GM12878 (cell line): ENCODE results near the gene AAMP. TPM values are rescaled to one million over a fixed set of nuclear protein-coding genes. Genes with fewer than 3 reads are reported as not detected.

Experiments used
- ATAC-seq: fragments of 200-7000 bp; cut with Tn5 transposase; 3 replicates; pipeline ENCODE4 v1.9.1; 2020; ENCODE audit warnings: mild to moderate bottlenecking, moderate library complexity
- BruUV-seq: library from RNA; stranded (reverse); fragments of 400-500 nt; replicated peaks from 2 replicates; lab custom pipeline; 2021; lab: Mats Ljungman, UMichigan
- CTCF ChIA-PET: fragments of 300-600 bp; sonication (Branson Sonifier 250); formaldehyde crosslinking; extraction: SDS; loops from one replicate; lab custom pipeline; 2021; ENCODE audit warnings: inconsistent platforms; lab: Yijun Ruan, JAX
- POLR2A ChIA-PET: fragments of 350-600 bp; formaldehyde crosslinking; extraction: SDS; loops from one replicate; lab custom pipeline; 2021; ENCODE audit warnings: inconsistent platforms; lab: Charles Lee
- RAD21 ChIA-PET: fragments of 300-600 bp; sonication (Branson Sonifier 250); formaldehyde crosslinking; loops from one replicate; lab custom pipeline; 2023; ENCODE audit warnings: antibody characterized with exemption; ENCODE audit not compliant: unreplicated experiment; lab: Charles Lee
- SMC1A ChIA-PET: fragments of 300-600 bp; sonication (Branson Sonifier 250); formaldehyde crosslinking; loops from one replicate; lab custom pipeline; 2023; ENCODE audit not compliant: unreplicated experiment, uncharacterized antibody; lab: Charles Lee
- DNase-seq: peaks from one replicate; pipeline ENCODE4 v3.0.0-alpha.2; 2011; ENCODE audit warnings: low read depth, low spot score
- FAIRE-seq: peaks from 3 replicates; lab custom pipeline; 2011; peaks lifted over from hg19 to GRCh38; lab: Jason Lieb, UNC
- H2AFZ ChIP-seq: 2 replicates; pipeline ENCODE4 v1.6.0; 2011; ENCODE audit warnings: low read depth, low read length, control low read depth; ENCODE audit not compliant: control insufficient read depth
- H3K27ac ChIP-seq: 2 replicates; pipeline ENCODE4 v1.5.1; 2011; ENCODE audit warnings: control low read depth; ENCODE audit not compliant: control insufficient read depth, insufficient read depth
- H3K27me3 ChIP-seq, 2 experiments: replicated peaks in 1 of 2; 2 replicates each; pipeline versions ENCODE4 v1.6.0 to v1.6.1; 2011; ENCODE audit warnings: low read length in 1 of 2; ENCODE audit not compliant: control insufficient read depth in 2 of 2, insufficient read depth in 2 of 2
- H3K36me3 ChIP-seq, 2 experiments: 2 replicates each; pipeline ENCODE4 v1.5.1; 2011; ENCODE audit warnings: low read length in 1 of 2; ENCODE audit not compliant: control insufficient read depth in 2 of 2, insufficient read depth in 2 of 2
- H3K4me1 ChIP-seq: 2 replicates; pipeline ENCODE4 v1.6.1; 2011; ENCODE audit warnings: mild to moderate bottlenecking, low read length, moderate library complexity, mixed read lengths; ENCODE audit not compliant: control insufficient read depth, insufficient read depth
- H3K4me2 ChIP-seq: 2 replicates; pipeline ENCODE4 v1.6.0; 2011; ENCODE audit warnings: control low read depth; ENCODE audit not compliant: control insufficient read depth, insufficient read depth
- H3K4me3 ChIP-seq: fragments of 200-600 bp; sonication (generic); 2 replicates; pipeline ENCODE4 v1.5.1; 2016
- H3K79me2 ChIP-seq: 2 replicates; pipeline ENCODE4 v1.6.0; 2011; ENCODE audit warnings: low read length; ENCODE audit not compliant: control insufficient read depth, insufficient read depth
- H3K9ac ChIP-seq: 2 replicates; pipeline ENCODE4 v1.8.0; 2011; ENCODE audit warnings: low read length, control low read depth, mixed read lengths; ENCODE audit not compliant: control insufficient read depth, insufficient read depth
- H3K9me3 ChIP-seq: replicated peaks from 3 replicates; pipeline ENCODE4 v1.5.1; 2011; ENCODE audit warnings: mild to moderate bottlenecking, low read length; ENCODE audit not compliant: control insufficient read depth, insufficient read depth
- H4K20me1 ChIP-seq: 2 replicates; pipeline ENCODE4 v1.6.0; 2011; ENCODE audit not compliant: control insufficient read depth, insufficient read depth
- BMI1 ChIP-seq: fragments of 450-650 bp; IDR thresholded peaks from 2 replicates; pipeline ENCODE4 v1.6.1; 2016; ENCODE audit warnings: mild to moderate bottlenecking, moderate library complexity, borderline replicate concordance
- FOXM1 ChIP-seq: IDR thresholded peaks from 2 replicates; pipeline ENCODE4 v1.6.1; 2012; ENCODE audit warnings: low read depth, mild to moderate bottlenecking, inconsistent platforms, low read length, moderate library complexity
- JUNB ChIP-seq: IDR thresholded peaks from 2 replicates; pipeline ENCODE4 v1.6.1; 2016; ENCODE audit warnings: antibody characterized with exemption, mild to moderate bottlenecking
- NBN ChIP-seq: fragments of 450-650 bp; IDR thresholded peaks from 2 replicates; pipeline ENCODE4 v1.6.1; 2016
- NR2F1 ChIP-seq: fragments of 450-650 bp; conservative IDR thresholded peaks from 2 replicates; pipeline ENCODE4 v1.6.1; 2017; ENCODE audit warnings: mild to moderate bottlenecking
- PAX8 ChIP-seq: fragments of 450-650 bp; IDR thresholded peaks from 2 replicates; pipeline ENCODE4 v1.6.1; 2017; ENCODE audit warnings: mild to moderate bottlenecking, moderate library complexity
- RAD21 ChIP-seq: IDR thresholded peaks from 2 replicates; pipeline ENCODE4 v1.6.1; 2011; ENCODE audit warnings: mild to moderate bottlenecking, low read depth, low read length, moderate library complexity; ENCODE audit not compliant: insufficient read depth
- RB1 ChIP-seq: fragments of 450-650 bp; formaldehyde crosslinking; IDR thresholded peaks from 2 replicates; pipeline ENCODE4 v1.6.1; 2017; ENCODE audit warnings: mild to moderate bottlenecking, borderline replicate concordance
- SMARCA5 ChIP-seq: fragments of 450-650 bp; IDR thresholded peaks from 2 replicates; pipeline ENCODE4 v1.6.1; 2017; ENCODE audit warnings: mild to moderate bottlenecking
- SRF ChIP-seq, 2 experiments: IDR thresholded peaks; 2 replicates each; pipeline ENCODE4 v1.6.1; 2011; ENCODE audit warnings: low read depth in 2 of 2, low read length in 2 of 2, mild to moderate bottlenecking in 1 of 2, moderate library complexity in 1 of 2
- TCF3 ChIP-seq: IDR thresholded peaks from 2 replicates; pipeline ENCODE4 v1.6.1; 2012; ENCODE audit warnings: low read depth, mild to moderate bottlenecking, low read length, borderline replicate concordance; ENCODE audit not compliant: insufficient read depth
- YY1 ChIP-seq: IDR thresholded peaks from 2 replicates; pipeline ENCODE4 v1.6.1; 2011; ENCODE audit warnings: low read depth, mild to moderate bottlenecking, low read length
- ZNF207 ChIP-seq: fragments of 450-650 bp; IDR thresholded peaks from 2 replicates; pipeline ENCODE4 v1.6.1; 2014; ENCODE audit warnings: antibody characterized with exemption, mild to moderate bottlenecking, borderline replicate concordance
- WGBS: methylation state at CpG from one replicate; pipeline ENCODE4 v1.1.6; 2016; ENCODE audit warnings: low lambda C conversion rate; ENCODE audit not compliant: insufficient replicate concordance, insufficient coverage; ENCODE audit errors: missing lambda C conversion rate; 5-methylcytosine and 5-hydroxymethylcytosine counted together
- in situ Hi-C: fragments of 300-500 bp; cut with MboI; formaldehyde crosslinking; loops from 9 replicates; pipeline ENCODE4 v1.14.3; 2018; ENCODE audit warnings: mixed read lengths
- intact Hi-C: fragments of 100-400 bp; cut with micrococcal nuclease; formaldehyde crosslinking; loops from one replicate; pipeline ENCODE4 v1.14.2; 2022; ENCODE audit not compliant: unreplicated experiment
- polyA plus RNA-seq, 11 experiments: library from polyadenylated mRNA; depleted of rRNA in 4 of 11; unstranded in 6 of 11; stranded (reverse) in 5 of 11; fragments of >200 nt; fragmentation: Nextera tagmentation in 4 of 11; fragmentation: Illumina TruSeq in 1 of 11; extraction: Ambion mirVana in 4 of 11; extraction: Trizol in 1 of 11; gene quantifications; 1 replicate in 1 of 11; 2 replicates in 10 of 11; pipeline versions ENCODE4 v1.2.1 to v1.2.3, GENCODE V29; 2011 to 2016; ENCODE audit warnings: inconsistent platforms in 2 of 11, missing spikeins in 2 of 11, low read depth in 1 of 11
- total RNA-seq, 4 experiments: library from RNA; depleted of rRNA in 3 of 4; stranded (reverse); fragments of >200 nt in 3 of 4; fragmentation: Illumina TruSeq in 1 of 4; extraction: Trizol in 1 of 4; gene quantifications; 2 replicates each; pipeline versions ENCODE4 v1.2.1 to v1.2.3, GENCODE V29; 2013 to 2021
- TF ChIP-seq, protein P1 (sequence below): IDR thresholded peaks from 2 replicates; pipeline ENCODE4 v1.6.1; 2012; ENCODE audit warnings: low read depth, low read length, improper control_type of control experiment
- TF ChIP-seq, protein P2 (sequence below): fragments of 450-650 bp; IDR thresholded peaks from 2 replicates; pipeline ENCODE4 v1.6.1; 2017; ENCODE audit warnings: mild to moderate bottlenecking, low read depth, inconsistent platforms; ENCODE audit not compliant: poor library complexity, severe bottlenecking
- TF ChIP-seq, protein P3 (sequence below): IDR thresholded peaks from 2 replicates; pipeline ENCODE4 v1.6.1; 2012; ENCODE audit warnings: low read depth, low read length, improper control_type of control experiment
- TF ChIP-seq, protein P4 (sequence below): fragments of 450-650 bp; IDR thresholded peaks from 2 replicates; pipeline ENCODE4 v1.6.1; 2016; ENCODE audit warnings: mild to moderate bottlenecking

The AAMP gene
- total and polyA plus RNA-seq, 10 of the 15 experiments (the other 5 are each of a cell fraction or from before 2014, with no cell fraction given) = 4.4 to 140 (median 81.9) TPM

DNA sequence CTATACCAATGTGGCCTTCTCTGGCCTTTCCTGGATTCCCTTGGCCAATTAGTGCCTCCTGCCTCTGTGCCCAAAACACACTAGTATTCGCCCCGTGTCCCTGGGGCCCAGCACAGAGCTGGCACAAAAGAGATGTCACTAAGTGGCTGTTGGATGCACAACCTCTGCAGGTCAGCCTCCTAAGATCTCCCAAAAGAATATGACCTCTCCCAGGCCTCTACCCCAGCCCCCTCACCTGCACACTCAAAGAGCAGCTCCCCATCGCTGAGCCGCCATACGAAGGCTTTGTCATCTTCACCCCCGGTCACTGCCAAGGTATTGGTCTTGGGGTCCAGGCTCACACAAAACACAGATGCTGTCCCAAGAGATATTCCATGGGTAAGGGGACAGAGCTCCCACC is 2.7 kb downstream of the AAMP start:
- H3K36me3 ChIP-seq = peaks cover 10 to 18% of the 10 kb centered on the region in 2 experiments; a peak in 3 of 4 replicates
- 99% methylated on average over 6 of the region's 6 CpGs for WGBS
- ChIA-PET CTCF (interaction anchor here (1.1 to 1.2 kb wide), 2 partner anchors 20 to 34 kb away, joined by 3 to 6 read pairs; no protein-coding TSS in a partner anchor), POLR2A (interaction anchor here (1.1 kb wide), 2 partner anchors 20 to 38 kb away, joined by 3 read pairs; no protein-coding TSS in a partner anchor), SMC1A (interaction anchor here (0.9 kb wide), 1 partner anchor 19 kb away, joined by 3 read pairs; no protein-coding TSS in a partner anchor), RAD21 (no interaction called here)
- ATAC-seq = no peak
- H3K4me1 ChIP-seq = peaks cover 17% of the 10 kb centered on the region
- no peak overlapping the region for H3K4me3 ChIP-seq
- no peaks in the 10 kb centered on the region for H3K27me3 ChIP-seq
- DNase-seq = no peak
- in situ Hi-C loops (no loop called here), intact Hi-C loops (no loop called here)
- H4K20me1 ChIP-seq = no peaks in the 10 kb centered on the region
- H3K9me3 ChIP-seq = no peaks in the 10 kb centered on the region
- no peak overlapping the region for H3K4me2 ChIP-seq
- H2AFZ ChIP-seq = no peak overlapping the region
- peaks cover 19% of the 10 kb centered on the region for H3K79me2 ChIP-seq
- BruUV-seq = no TSS peak
- H3K27ac ChIP-seq = no peak overlapping the region
- H3K9ac ChIP-seq = no peak overlapping the region
- no peak for FAIRE-seq
- TF ChIP-seq RB1 = no peak
- no peak for TF ChIP-seq BMI1
- TF ChIP-seq RAD21 = no peak
- TF ChIP-seq, protein P1, sequence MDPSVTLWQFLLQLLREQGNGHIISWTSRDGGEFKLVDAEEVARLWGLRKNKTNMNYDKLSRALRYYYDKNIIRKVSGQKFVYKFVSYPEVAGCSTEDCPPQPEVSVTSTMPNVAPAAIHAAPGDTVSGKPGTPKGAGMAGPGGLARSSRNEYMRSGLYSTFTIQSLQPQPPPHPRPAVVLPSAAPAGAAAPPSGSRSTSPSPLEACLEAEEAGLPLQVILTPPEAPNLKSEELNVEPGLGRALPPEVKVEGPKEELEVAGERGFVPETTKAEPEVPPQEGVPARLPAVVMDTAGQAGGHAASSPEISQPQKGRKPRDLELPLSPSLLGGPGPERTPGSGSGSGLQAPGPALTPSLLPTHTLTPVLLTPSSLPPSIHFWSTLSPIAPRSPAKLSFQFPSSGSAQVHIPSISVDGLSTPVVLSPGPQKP = no peak
- TF ChIP-seq FOXM1 = no peak
- no peak for TF ChIP-seq JUNB
- no peak for TF ChIP-seq PAX8
- no peak for TF ChIP-seq ZNF207
- TF ChIP-seq, protein P2, sequence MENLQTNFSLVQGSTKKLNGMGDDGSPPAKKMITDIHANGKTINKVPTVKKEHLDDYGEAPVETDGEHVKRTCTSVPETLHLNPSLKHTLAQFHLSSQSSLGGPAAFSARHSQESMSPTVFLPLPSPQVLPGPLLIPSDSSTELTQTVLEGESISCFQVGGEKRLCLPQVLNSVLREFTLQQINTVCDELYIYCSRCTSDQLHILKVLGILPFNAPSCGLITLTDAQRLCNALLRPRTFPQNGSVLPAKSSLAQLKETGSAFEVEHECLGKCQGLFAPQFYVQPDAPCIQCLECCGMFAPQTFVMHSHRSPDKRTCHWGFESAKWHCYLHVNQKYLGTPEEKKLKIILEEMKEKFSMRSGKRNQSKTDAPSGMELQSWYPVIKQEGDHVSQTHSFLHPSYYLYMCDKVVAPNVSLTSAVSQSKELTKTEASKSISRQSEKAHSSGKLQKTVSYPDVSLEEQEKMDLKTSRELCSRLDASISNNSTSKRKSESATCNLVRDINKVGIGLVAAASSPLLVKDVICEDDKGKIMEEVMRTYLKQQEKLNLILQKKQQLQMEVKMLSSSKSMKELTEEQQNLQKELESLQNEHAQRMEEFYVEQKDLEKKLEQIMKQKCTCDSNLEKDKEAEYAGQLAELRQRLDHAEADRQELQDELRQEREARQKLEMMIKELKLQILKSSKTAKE = no peak
- TF ChIP-seq, protein P3, sequence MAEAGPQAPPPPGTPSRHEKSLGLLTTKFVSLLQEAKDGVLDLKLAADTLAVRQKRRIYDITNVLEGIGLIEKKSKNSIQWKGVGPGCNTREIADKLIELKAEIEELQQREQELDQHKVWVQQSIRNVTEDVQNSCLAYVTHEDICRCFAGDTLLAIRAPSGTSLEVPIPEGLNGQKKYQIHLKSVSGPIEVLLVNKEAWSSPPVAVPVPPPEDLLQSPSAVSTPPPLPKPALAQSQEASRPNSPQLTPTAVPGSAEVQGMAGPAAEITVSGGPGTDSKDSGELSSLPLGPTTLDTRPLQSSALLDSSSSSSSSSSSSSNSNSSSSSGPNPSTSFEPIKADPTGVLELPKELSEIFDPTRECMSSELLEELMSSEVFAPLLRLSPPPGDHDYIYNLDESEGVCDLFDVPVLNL = no peak
- TF ChIP-seq NR2F1 = no peak
- no peak for TF ChIP-seq SMARCA5
- TF ChIP-seq YY1 = no peak
- TF ChIP-seq TCF3 = no peak
- TF ChIP-seq, protein P4, sequence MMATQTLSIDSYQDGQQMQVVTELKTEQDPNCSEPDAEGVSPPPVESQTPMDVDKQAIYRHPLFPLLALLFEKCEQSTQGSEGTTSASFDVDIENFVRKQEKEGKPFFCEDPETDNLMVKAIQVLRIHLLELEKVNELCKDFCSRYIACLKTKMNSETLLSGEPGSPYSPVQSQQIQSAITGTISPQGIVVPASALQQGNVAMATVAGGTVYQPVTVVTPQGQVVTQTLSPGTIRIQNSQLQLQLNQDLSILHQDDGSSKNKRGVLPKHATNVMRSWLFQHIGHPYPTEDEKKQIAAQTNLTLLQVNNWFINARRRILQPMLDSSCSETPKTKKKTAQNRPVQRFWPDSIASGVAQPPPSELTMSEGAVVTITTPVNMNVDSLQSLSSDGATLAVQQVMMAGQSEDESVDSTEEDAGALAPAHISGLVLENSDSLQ = no peak
- no peak for TF ChIP-seq SRF (IDR thresholded peaks at IDR 0.05; ENCODE audit: low read depth in 2 of 2, low read length in 2 of 2)
- no peak for TF ChIP-seq NBN
